IMR-90 (cell line): ENCODE data around the gene ST6GALNAC4. TPM values are rescaled to one million over a fixed set of nuclear protein-coding genes. Genes with fewer than 3 reads are reported as not detected.

ENCODE experiments used
- ATAC-seq: fragments of 200-7000 bp; cut with Tn5 transposase; 2 replicates; pipeline ENCODE4 v1.9.1; 2020; ENCODE audit warnings: low read depth, mild to moderate bottlenecking, moderate library complexity
- BruUV-seq: library from RNA; stranded (reverse); fragments of 400-500 nt; replicated peaks from 2 replicates; lab custom pipeline; 2021; lab: Mats Ljungman, UMichigan
- CTCF ChIA-PET: fragments of 300-600 bp; formaldehyde crosslinking; extraction: SDS; loops from one replicate; lab custom pipeline; 2021; ENCODE audit warnings: antibody characterized with exemption; lab: Yijun Ruan, JAX
- POLR2A ChIA-PET: fragments of 300-600 bp; sonication (Branson Sonifier 250); formaldehyde crosslinking; loops from one replicate; lab custom pipeline; 2022; ENCODE audit warnings: antibody characterized with exemption; ENCODE audit not compliant: unreplicated experiment; lab: Charles Lee
- DNase-seq: peaks from one replicate; pipeline ENCODE4 v3.0.0; 2013
- H2AFZ ChIP-seq: replicated peaks from 2 replicates; pipeline ENCODE3; 2013; ENCODE audit warnings: low read length, mild to moderate bottlenecking; ENCODE audit not compliant: poor library complexity
- H2AK5ac ChIP-seq: 2 replicates; pipeline ENCODE4 v1.6.1; 2013; ENCODE audit warnings: low read depth, low read length, inconsistent platforms
- H2AK9ac ChIP-seq: replicated peaks from 2 replicates; pipeline ENCODE3; 2013; ENCODE audit warnings: mild to moderate bottlenecking, low read depth, low read length, moderate library complexity; ENCODE audit not compliant: poor library complexity
- H2BK120ac ChIP-seq: 2 replicates; pipeline ENCODE4 v1.6.1; 2013; ENCODE audit warnings: low read depth, low read length, inconsistent platforms
- H2BK15ac ChIP-seq: 3 replicates; pipeline ENCODE4 v1.6.1; 2013; ENCODE audit warnings: low read depth, low read length, inconsistent platforms
- H2BK20ac ChIP-seq: 2 replicates; pipeline ENCODE4 v1.6.1; 2013; ENCODE audit warnings: low read depth, mild to moderate bottlenecking, inconsistent platforms, low read length, moderate library complexity
- H2BK5ac ChIP-seq: 2 replicates; pipeline ENCODE4 v1.6.1; 2013; ENCODE audit warnings: mild to moderate bottlenecking, low read depth, low read length, inconsistent platforms; ENCODE audit not compliant: poor library complexity, severe bottlenecking
- H3K14ac ChIP-seq: replicated peaks from 2 replicates; pipeline ENCODE4 v1.6.1; 2013; ENCODE audit warnings: low read depth, low read length, inconsistent platforms
- H3K18ac ChIP-seq: 2 replicates; pipeline ENCODE4 v1.6.1; 2013; ENCODE audit warnings: low read depth, low read length, control low read depth
- H3K23ac ChIP-seq: 2 replicates; pipeline ENCODE4 v1.6.1; 2013; ENCODE audit warnings: low read depth, low read length, inconsistent platforms
- H3K27ac ChIP-seq: 2 replicates; pipeline ENCODE4 v1.5.1; 2013; ENCODE audit warnings: mild to moderate bottlenecking, control low read depth, low read length; ENCODE audit not compliant: insufficient read depth
- H3K27me3 ChIP-seq: 2 replicates; pipeline ENCODE4 v1.6.1; 2013; ENCODE audit warnings: low read length; ENCODE audit not compliant: control insufficient read depth, insufficient read depth
- H3K36me3 ChIP-seq: 2 replicates; pipeline ENCODE4 v1.6.1; 2013; ENCODE audit warnings: low read length, mixed read lengths; ENCODE audit not compliant: control insufficient read depth, insufficient read depth
- H3K4ac ChIP-seq: 2 replicates; pipeline ENCODE4 v1.6.1; 2013; ENCODE audit warnings: low read depth, low read length, inconsistent platforms
- H3K4me1 ChIP-seq: 2 replicates; pipeline ENCODE4 v1.6.1; 2013; ENCODE audit warnings: low read length, mixed read lengths; ENCODE audit not compliant: control insufficient read depth, insufficient read depth
- H3K4me2 ChIP-seq: 2 replicates; pipeline ENCODE4 v1.6.1; 2013; ENCODE audit warnings: low read depth, mild to moderate bottlenecking, control low read depth, low read length, moderate library complexity
- H3K4me3 ChIP-seq: 2 replicates; pipeline ENCODE4 v1.5.1; 2013; ENCODE audit warnings: low read depth, mild to moderate bottlenecking, control low read depth, low read length, moderate library complexity; ENCODE audit not compliant: insufficient read depth
- H3K56ac ChIP-seq: 2 replicates; pipeline ENCODE4 v1.6.1; 2013; ENCODE audit warnings: low read length, inconsistent platforms; ENCODE audit not compliant: insufficient read depth; ENCODE audit errors: extremely low read depth
- H3K79me1 ChIP-seq, 2 experiments: 2 replicates each; pipeline ENCODE4 v1.6.1; 2013; ENCODE audit warnings: low read length in 2 of 2, inconsistent platforms in 1 of 2, low read depth in 1 of 2
- H3K9ac ChIP-seq: 2 replicates; pipeline ENCODE4 v1.6.1; 2013; ENCODE audit warnings: low read depth, low read length, control low read depth
- H3K9me1 ChIP-seq: 2 replicates; pipeline ENCODE4 v1.6.1; 2013; ENCODE audit warnings: low read length, inconsistent platforms; ENCODE audit not compliant: insufficient read depth
- H3K9me3 ChIP-seq: 2 replicates; pipeline ENCODE4 v1.6.1; 2013; ENCODE audit warnings: low read length; ENCODE audit not compliant: control insufficient read depth, insufficient read depth
- H4K20me1 ChIP-seq: 2 replicates; pipeline ENCODE4 v1.6.1; 2013; ENCODE audit warnings: low read length, inconsistent platforms; ENCODE audit not compliant: insufficient read depth
- H4K5ac ChIP-seq: 2 replicates; pipeline ENCODE4 v1.6.1; 2013; ENCODE audit warnings: mild to moderate bottlenecking, low read depth, low read length, control low read depth
- H4K8ac ChIP-seq, 2 experiments: 2 replicates each; pipeline ENCODE4 v1.6.1; 2013; ENCODE audit warnings: low read depth in 2 of 2, low read length in 2 of 2, control low read depth in 1 of 2, inconsistent platforms in 1 of 2
- H4K91ac ChIP-seq: 2 replicates; pipeline ENCODE4 v1.6.1; 2013; ENCODE audit warnings: low read depth, low read length, inconsistent platforms; ENCODE audit not compliant: insufficient read depth
- CEBPB ChIP-seq: IDR thresholded peaks from 2 replicates; pipeline ENCODE4 v1.6.1; 2012; ENCODE audit warnings: low read depth, low read length, improper control_type of control experiment
- ELK1 ChIP-seq: fragments of 150-350 bp; IDR thresholded peaks from 2 replicates; pipeline ENCODE4 v1.6.1; 2016; ENCODE audit warnings: low read depth, mild to moderate bottlenecking, low read length, moderate library complexity, borderline replicate concordance
- FOS ChIP-seq: fragments of 150-350 bp; IDR thresholded peaks from 2 replicates; pipeline ENCODE4 v1.6.1; 2016; ENCODE audit warnings: low read depth, low read length
- MAFK ChIP-seq: IDR thresholded peaks from 2 replicates; pipeline ENCODE4 v1.6.1; 2012; ENCODE audit warnings: low read depth, low read length, improper control_type of control experiment
- MXI1 ChIP-seq: IDR thresholded peaks from 2 replicates; pipeline ENCODE4 v1.6.1; 2012; ENCODE audit warnings: low read depth, mild to moderate bottlenecking, low read length, moderate library complexity, borderline replicate concordance
- NFE2L2 ChIP-seq: fragments of 150-350 bp; IDR thresholded peaks from 2 replicates; pipeline ENCODE4 v1.6.1; 2016; ENCODE audit warnings: low read depth, mild to moderate bottlenecking, low read length
- POLR2A ChIP-seq: IDR thresholded peaks from 2 replicates; pipeline ENCODE4 v1.6.1; 2012; ENCODE audit warnings: mild to moderate bottlenecking, low read depth, low read length
- RAD21 ChIP-seq: IDR thresholded peaks from 2 replicates; pipeline ENCODE4 v1.6.1; 2012; ENCODE audit warnings: low read length, improper control_type of control experiment
- RCOR1 ChIP-seq: IDR thresholded peaks from 2 replicates; pipeline ENCODE4 v1.6.1; 2012; ENCODE audit warnings: mild to moderate bottlenecking, low read length, improper control_type of control experiment; ENCODE audit not compliant: insufficient replicate concordance
- RFX5 ChIP-seq: IDR thresholded peaks from 2 replicates; pipeline ENCODE4 v1.8.0; 2012; ENCODE audit warnings: low read depth, mild to moderate bottlenecking, low read length, moderate library complexity
- SMC3 ChIP-seq: fragments of 150-350 bp; IDR thresholded peaks from 2 replicates; pipeline ENCODE4 v1.6.1; 2016; ENCODE audit warnings: low read depth, mild to moderate bottlenecking, antibody characterized with exemption, low read length, moderate library complexity
- WGBS, 2 experiments: methylation state at CpG; one replicate each; pipeline versions ENCODE4 v1.1.5 to v1.1.7; 2013; ENCODE audit warnings: missing lambda C conversion rate in 2 of 2; ENCODE audit not compliant: insufficient read length in 1 of 2; ENCODE audit errors: extremely low coverage in 2 of 2; 5-methylcytosine and 5-hydroxymethylcytosine counted together
- dilution Hi-C: fragments of 300-500 bp; cut with HindIII; formaldehyde crosslinking; loops from one replicate; pipeline ENCODE4 v1.14.3; 2018; ENCODE audit warnings: low sequenced_read_pairs; ENCODE audit not compliant: unreplicated experiment
- in situ Hi-C: fragments of 300-500 bp; cut with MboI; formaldehyde crosslinking; loops from 3 replicates; pipeline ENCODE4 v1.14.3; 2019; ENCODE audit warnings: low sequenced_read_pairs, inconsistent platforms, mixed read lengths
- intact Hi-C: fragments of 100-400 bp; cut with micrococcal nuclease; formaldehyde crosslinking; loops from 2 replicates; pipeline ENCODE4 v1.10.0; 2022
- polyA plus RNA-seq, 3 experiments: library from polyadenylated mRNA; depleted of rRNA; stranded (reverse); fragments of >200 nt; gene quantifications; 2 replicates each; pipeline ENCODE4 v1.2.3, GENCODE V29; 2012; ENCODE audit warnings: low replicate concordance in 1 of 3
- total RNA-seq: library from RNA; depleted of rRNA; stranded (reverse); fragments of >200 nt; gene quantifications from 2 replicates; pipeline ENCODE4 v1.2.3, GENCODE V29; 2012
- TF ChIP-seq, protein P1 (sequence below): conservative IDR thresholded peaks from 2 replicates; pipeline ENCODE4 v1.5.1; 2012; ENCODE audit warnings: mild to moderate bottlenecking, low read depth, low read length, improper control_type of control experiment

The ST6GALNAC4 gene
- total and polyA plus RNA-seq, 2 of the 4 experiments (the other 2 are of a cell fraction) = 12.5 to 32.9 TPM

DNA sequence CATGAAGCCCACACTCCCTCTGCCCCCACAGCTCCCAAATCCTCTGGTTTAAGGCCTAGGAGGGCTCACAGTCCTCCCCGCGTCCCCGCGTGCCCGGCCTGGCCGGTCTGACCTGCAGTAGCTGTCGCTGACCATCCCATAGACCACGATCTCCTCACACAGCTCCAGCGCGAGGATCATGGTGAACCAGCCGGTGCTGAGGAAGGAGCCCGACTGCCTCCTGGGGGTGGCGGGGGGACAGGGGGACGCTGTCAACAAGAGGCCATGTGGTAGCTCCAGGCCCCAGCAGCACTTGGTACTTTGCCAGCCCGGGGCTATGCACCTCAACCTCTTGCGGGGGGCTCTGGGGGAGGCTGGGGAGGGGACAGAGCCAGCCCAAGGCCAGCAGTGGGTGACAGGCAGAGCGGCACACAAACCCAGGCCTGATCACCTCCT is 7.0 kb downstream of the ST6GALNAC4 start:
- no peak overlapping the region for H3K27ac ChIP-seq
- no peak overlapping the region for H3K18ac ChIP-seq
- dilution Hi-C loops = no loop called here
- POLR2A ChIA-PET = no interaction called here
- H4K20me1 ChIP-seq = no peaks in the 10 kb centered on the region
- no peak overlapping the region for H3K4me3 ChIP-seq
- no peak overlapping the region for H2BK15ac ChIP-seq
- H4K5ac ChIP-seq = no peak overlapping the region
- H2BK5ac ChIP-seq = no peak overlapping the region
- peaks cover 2% of the 10 kb centered on the region; the same call in 1 of the 2 replicates for H3K9me1 ChIP-seq
- H3K27me3 ChIP-seq = no peaks in the 10 kb centered on the region
- peaks cover 31% of the 10 kb centered on the region for H3K36me3 ChIP-seq
- CTCF ChIA-PET = interaction anchor here (0.6 kb wide), 1 partner anchor 111 kb away, joined by 3 read pairs; no protein-coding TSS in a partner anchor
- no peak overlapping the region for H3K56ac ChIP-seq
- ATAC-seq (no peak), DNase-seq (no peak)
- no peak overlapping the region for H4K91ac ChIP-seq
- no peak overlapping the region for H3K14ac ChIP-seq
- no peak overlapping the region for H3K9ac ChIP-seq
- TF ChIP-seq MXI1 (no peak), CEBPB (no peak), NFE2L2 (no peak), RAD21 (no peak), MAFK (no peak), POLR2A (no peak), SMC3 (no peak), RCOR1 (no peak), FOS (no peak), RFX5 (no peak), ELK1 (no peak)
- TF ChIP-seq, protein P1, sequence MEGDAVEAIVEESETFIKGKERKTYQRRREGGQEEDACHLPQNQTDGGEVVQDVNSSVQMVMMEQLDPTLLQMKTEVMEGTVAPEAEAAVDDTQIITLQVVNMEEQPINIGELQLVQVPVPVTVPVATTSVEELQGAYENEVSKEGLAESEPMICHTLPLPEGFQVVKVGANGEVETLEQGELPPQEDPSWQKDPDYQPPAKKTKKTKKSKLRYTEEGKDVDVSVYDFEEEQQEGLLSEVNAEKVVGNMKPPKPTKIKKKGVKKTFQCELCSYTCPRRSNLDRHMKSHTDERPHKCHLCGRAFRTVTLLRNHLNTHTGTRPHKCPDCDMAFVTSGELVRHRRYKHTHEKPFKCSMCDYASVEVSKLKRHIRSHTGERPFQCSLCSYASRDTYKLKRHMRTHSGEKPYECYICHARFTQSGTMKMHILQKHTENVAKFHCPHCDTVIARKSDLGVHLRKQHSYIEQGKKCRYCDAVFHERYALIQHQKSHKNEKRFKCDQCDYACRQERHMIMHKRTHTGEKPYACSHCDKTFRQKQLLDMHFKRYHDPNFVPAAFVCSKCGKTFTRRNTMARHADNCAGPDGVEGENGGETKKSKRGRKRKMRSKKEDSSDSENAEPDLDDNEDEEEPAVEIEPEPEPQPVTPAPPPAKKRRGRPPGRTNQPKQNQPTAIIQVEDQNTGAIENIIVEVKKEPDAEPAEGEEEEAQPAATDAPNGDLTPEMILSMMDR = no peak
- H3K4ac ChIP-seq = no peak overlapping the region
- peaks cover 0 to 8% of the 10 kb centered on the region in 2 experiments; a peak in 1 of 4 replicates for H3K79me1 ChIP-seq
- no peak overlapping the region for H3K4me2 ChIP-seq
- no TSS peak for BruUV-seq
- H2AFZ ChIP-seq = no peak overlapping the region
- WGBS, 2 experiments = no CpG with 5 or more reads among the region's 17 CpGs
- peak overlapping the region; percentile 5 for H2AK9ac ChIP-seq
- H3K23ac ChIP-seq = no peak overlapping the region
- H2AK5ac ChIP-seq = no peak overlapping the region
- no peaks in the 10 kb centered on the region for H3K9me3 ChIP-seq
- H3K4me1 ChIP-seq = peaks cover 3% of the 10 kb centered on the region
- in situ Hi-C loops = no loop called here
- no peak overlapping the region for H2BK20ac ChIP-seq
- intact Hi-C loops = loop anchor here (10.0 kb wide), 1 partner anchor 295 kb away; the partner anchor contains the start of gene STXBP1
- H4K8ac ChIP-seq = no peak overlapping the region
- H2BK120ac ChIP-seq = no peak overlapping the region
